ENCODE data around the gene CTSC.

DNA sequence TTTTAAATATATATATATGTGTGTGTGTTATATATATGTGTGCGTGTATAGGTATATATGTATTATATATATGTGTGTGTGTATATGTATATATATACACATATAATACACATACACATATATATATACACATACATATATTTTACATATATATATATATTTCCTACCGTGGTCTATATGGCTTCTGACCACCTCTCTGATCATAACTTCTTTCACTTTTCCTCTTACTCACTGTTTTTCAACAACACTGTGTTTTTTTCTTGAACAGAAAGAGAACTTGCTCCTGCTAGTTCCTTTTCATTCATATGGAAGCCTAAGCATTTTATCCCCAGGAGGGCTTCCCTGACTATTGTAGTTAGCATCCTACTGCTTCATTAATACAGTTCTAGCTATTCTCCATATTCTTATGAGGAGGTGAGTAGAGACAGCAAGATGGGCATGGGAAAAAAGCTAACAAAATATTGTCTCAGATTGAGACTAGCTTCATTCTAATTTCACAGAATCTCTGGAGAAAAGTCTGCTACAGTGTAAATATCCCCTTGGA, 38.5 kb upstream of the CTSC start:
- TF ChIP-seq EZH2 (IDR thresholded peaks at IDR 0.05) (no peak), POLR2AphosphoS5 (IDR thresholded peaks at IDR 0.05; ENCODE audit: borderline replicate concordance, low read depth, low read length) (no peak), FOXP2 (optimal IDR thresholded peaks at IDR 0.05; ENCODE audit: control extremely low read depth, extremely low read length, insufficient read depth) (no peak)
